GM04503 (cell line): ENCODE results near the gene RINL.
"Not testable (repeated sequence)": the region's sequence is repeated elsewhere in the genome, so short reads cannot be mapped to it uniquely, and the experiment has no call there.

Experiments
- DNase-seq: peaks from one replicate; pipeline ENCODE4 v3.0.0-alpha.2; 2012; ENCODE audit warnings: low read depth

RINL gene

GRCh38 chr19:38834104-38834490 is 44.0 kb downstream of the RINL start:
- no peak for DNase-seq

DNA sequence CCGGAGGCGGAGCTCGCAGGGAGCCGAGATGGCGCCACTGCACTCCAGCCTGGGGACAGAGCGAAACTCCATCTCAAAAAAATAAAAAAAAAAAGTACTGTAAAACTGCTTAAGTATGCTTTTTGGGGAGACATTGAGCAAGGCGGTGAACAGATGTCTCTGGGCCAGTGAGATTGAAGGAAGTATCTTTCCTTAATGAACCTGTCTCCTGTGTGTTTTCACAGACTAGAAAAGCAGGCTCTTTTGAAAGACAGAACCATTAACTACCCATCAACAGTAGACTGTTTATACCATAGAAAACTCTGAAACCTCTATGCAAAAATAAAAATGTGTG is 45.0 kb downstream of the RINL start:
- no peak for DNase-seq

DNA sequence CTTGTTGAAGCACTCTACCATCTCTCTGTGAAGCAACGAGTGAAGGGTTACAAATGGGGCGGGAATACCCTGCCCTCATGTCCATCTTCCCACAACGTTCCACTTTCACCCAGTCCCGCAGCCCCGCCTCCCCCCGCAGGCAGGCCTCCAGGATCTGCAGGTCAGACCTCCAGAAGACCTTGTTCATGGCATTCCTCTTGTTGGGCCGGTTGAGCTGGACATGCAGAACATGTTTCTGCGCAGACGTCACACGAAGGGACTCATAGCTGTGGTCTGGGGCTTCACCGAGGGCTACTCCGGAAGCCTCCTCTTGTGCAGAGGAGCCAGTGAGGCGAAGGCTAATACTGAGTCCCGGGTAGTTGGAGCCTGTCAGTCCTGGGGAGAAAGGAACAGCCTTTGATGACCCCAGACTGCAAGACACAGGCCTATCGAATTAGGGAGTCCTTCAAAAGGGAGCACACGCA is 46.9 kb downstream of the RINL start:
- DNase-seq, result peak; percentile 88

DNA sequence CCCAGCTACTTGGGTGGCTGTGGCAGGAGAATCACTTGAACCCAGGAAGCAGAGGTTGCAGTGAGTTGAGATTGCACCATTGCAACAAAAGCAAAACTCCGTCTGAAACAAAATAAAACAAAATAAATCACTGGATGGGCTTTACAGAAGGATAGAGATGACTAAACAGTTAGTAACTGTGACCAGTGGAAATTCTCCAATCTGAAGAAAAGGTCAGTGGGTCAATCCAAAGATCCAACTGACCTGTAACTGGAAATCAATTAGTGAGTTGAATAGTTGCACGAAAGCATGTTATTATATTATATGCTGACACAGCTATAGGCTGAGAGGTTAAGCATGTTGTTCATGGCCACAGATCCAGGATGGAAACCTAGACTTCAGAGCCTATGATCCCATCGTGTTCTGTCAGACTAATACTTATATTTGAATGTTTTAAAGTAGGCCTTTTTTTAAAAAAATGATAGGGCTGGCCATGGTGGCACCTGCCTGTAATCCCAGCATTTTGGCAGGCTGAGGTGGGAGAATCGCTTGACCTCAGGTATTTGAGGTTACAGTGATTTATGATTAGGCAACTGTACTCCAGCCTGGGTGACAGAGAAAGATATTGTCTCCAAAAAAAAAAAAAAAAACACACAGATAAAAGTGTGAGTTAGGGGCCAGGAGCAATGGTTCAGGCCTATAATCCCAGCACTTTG is 47.9 kb downstream of the RINL start:
- no peak for DNase-seq

DNA sequence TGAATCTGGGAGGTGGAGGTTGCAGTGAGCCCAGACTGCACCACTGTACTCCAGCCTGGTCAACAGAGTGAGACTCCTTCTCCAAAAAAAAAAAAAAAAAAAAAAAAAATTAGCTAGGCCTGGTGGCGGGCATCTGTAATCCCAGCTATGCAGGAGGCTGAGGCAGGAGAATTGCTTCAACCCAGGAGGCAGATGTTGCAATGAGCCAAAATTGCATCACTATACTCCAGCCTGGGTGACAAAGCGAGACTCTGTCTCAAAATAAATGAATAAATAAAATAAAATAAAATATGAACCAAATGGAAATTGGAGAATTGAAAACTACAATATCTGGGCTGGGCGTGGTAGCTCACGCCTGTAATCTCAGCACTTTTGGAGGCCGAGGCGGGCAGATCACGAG is 48.9 kb downstream of the RINL start:
- not testable (repeated sequence) for DNase-seq

DNA sequence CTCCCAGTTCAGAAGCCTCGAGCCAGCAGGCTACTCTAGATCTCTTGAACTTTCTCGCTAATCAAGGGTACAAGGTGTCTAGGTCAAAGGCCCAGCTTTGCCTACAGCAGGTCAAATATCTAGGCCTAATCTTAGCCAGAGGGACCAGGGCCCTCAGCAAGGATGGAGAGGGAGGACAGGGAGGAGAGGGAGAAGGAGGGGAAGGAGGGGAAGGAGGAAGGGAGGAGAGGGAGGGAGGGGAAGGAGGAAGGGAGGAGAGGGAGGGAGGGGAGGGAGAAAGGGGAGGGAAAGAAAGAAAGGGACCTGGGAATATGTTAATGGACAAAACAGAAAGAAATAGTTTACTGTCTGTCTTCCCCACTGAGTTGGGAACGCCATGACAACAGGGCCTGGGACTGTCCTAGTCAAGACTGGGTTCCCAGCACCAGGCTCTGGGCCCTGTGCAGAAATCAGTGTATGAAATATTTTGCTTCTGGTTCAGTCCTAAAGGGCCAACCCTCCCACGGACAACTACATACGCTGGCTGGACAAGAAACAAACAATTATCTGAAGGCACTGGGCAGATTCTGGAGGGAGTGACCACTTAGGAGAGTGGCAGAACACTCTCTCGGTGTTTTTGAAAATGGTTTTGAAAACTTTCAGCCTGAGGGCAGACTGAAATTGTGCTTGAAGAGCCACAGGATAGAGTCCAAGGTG is 51.1 kb downstream of the RINL start:
- no peak for DNase-seq

GRCh38 chr19:38825936-38826335 is 52.1 kb downstream of the RINL start:
- DNase-seq, result not testable (repeated sequence)

- DNase-seq, result not testable (repeated sequence)
Measured at GRCh38 chr19:38821230-38821825, 56.7 kb downstream of the RINL start.

DNA sequence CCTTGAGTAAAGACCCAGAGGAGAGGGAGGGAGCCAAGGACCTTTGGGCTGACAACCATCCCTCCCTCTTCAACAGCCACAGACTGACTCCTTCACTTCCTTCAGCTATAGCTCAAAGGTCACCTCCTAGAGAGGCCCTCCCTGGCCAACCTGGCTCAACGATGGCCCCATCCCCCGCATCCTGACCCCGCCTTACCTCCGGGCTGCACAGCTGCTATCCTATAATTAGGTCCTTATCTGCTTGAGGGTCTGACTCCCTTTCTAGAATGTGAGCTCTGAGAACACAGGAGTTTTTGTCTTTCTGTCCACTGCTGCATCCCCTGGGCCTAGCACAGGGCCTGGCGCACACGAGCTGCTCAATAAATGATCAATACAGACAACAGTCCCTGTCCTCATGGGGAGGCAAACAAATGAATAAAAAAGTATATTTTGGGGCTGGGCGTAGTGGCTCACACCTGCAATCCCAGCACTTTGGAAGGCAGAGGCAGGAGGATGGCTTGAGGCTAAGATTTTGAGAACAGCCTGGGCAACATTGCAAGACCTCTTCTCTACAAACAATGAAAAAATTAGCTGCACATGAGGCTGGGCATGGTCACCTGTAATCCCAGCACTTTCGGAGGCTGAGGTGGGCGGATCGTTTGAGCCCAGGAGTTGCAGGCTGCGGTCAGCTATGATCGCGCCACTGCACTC is 58.7 kb downstream of the RINL start:
- no peak for DNase-seq
